ENCODE results near the gene BTBD9.

- TF ChIP-seq, protein P1, sequence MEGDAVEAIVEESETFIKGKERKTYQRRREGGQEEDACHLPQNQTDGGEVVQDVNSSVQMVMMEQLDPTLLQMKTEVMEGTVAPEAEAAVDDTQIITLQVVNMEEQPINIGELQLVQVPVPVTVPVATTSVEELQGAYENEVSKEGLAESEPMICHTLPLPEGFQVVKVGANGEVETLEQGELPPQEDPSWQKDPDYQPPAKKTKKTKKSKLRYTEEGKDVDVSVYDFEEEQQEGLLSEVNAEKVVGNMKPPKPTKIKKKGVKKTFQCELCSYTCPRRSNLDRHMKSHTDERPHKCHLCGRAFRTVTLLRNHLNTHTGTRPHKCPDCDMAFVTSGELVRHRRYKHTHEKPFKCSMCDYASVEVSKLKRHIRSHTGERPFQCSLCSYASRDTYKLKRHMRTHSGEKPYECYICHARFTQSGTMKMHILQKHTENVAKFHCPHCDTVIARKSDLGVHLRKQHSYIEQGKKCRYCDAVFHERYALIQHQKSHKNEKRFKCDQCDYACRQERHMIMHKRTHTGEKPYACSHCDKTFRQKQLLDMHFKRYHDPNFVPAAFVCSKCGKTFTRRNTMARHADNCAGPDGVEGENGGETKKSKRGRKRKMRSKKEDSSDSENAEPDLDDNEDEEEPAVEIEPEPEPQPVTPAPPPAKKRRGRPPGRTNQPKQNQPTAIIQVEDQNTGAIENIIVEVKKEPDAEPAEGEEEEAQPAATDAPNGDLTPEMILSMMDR (IDR thresholded peaks at IDR 0.05) = no peak
- TF ChIP-seq EP300 (IDR thresholded peaks at IDR 0.05; ENCODE audit: low read depth) = no peak
Measured at GRCh38 chr6:38502423-38502822, 137.3 kb downstream of the BTBD9 start.

Data from transverse colon (tissue), 3 donors.